Nephron (organoid): ENCODE data around the gene PSMA1.

Source experiments
- H3K27ac Mint-ChIP-seq, 3 experiments: 2 replicates each; pipeline ENCODE4 v1.8.0; 2020; ENCODE audit warnings: mixed read lengths in 3 of 3, mild to moderate bottlenecking in 2 of 3, moderate library complexity in 1 of 3
- H3K27me3 Mint-ChIP-seq: 2 replicates; pipeline ENCODE4 v1.8.0; 2021; ENCODE audit warnings: low read depth, mild to moderate bottlenecking, moderate library complexity, mixed read lengths
- H3K36me3 Mint-ChIP-seq: 2 replicates; pipeline ENCODE4 v1.8.0; 2020; ENCODE audit warnings: low read depth, mixed read lengths
- H3K4me1 Mint-ChIP-seq: 2 replicates; pipeline ENCODE4 v1.8.0; 2020; ENCODE audit warnings: mixed read lengths
- H3K4me3 Mint-ChIP-seq, 3 experiments: 2 replicates each; pipeline ENCODE4 v1.8.0; 2020; ENCODE audit warnings: mild to moderate bottlenecking in 3 of 3, mixed read lengths in 3 of 3, moderate library complexity in 2 of 3
- H3K9me3 Mint-ChIP-seq: 2 replicates; pipeline ENCODE4 v1.8.0; 2020; ENCODE audit warnings: mixed read lengths
- CTCF ChIP-seq, 3 experiments: fragments of 200-600 bp; sonication (generic); IDR thresholded peaks; one replicate each; pipeline ENCODE4 v1.5.0; 2021; ENCODE audit warnings: antibody characterized with exemption in 3 of 3; ENCODE audit not compliant: unreplicated experiment in 3 of 3

PSMA1 gene

GRCh38 chr11:14546672-14547071, 26.5 kb upstream of the PSMA1 start:
- H3K27me3 Mint-ChIP-seq, result no peaks in the 10 kb centered on the region
- no peak for TF ChIP-seq CTCF (IDR thresholded peaks at IDR 0.05; ENCODE audit: unreplicated experiment in 3 of 3)
- no peaks in the 10 kb centered on the region for H3K9me3 Mint-ChIP-seq
- peaks cover 6% of the 10 kb centered on the region for H3K4me1 Mint-ChIP-seq
- no peak overlapping the region for H3K4me3 Mint-ChIP-seq
- no peaks in the 10 kb centered on the region for H3K36me3 Mint-ChIP-seq
- H3K27ac Mint-ChIP-seq, result no peak overlapping the region

GRCh38 chr11:14544611-14545010, 24.4 kb upstream of the PSMA1 start:
- H3K36me3 Mint-ChIP-seq, result no peaks in the 10 kb centered on the region

GRCh38 chr11:14543260-14543659, 23.1 kb upstream of the PSMA1 start:
- H3K36me3 Mint-ChIP-seq, result no peaks in the 10 kb centered on the region
- H3K27ac Mint-ChIP-seq, result no peak overlapping the region
- H3K4me1 Mint-ChIP-seq, result peaks cover 23% of the 10 kb centered on the region
- TF ChIP-seq CTCF (IDR thresholded peaks at IDR 0.05; ENCODE audit: unreplicated experiment in 3 of 3), result no peak
- H3K27me3 Mint-ChIP-seq, result no peaks in the 10 kb centered on the region
- no peaks in the 10 kb centered on the region for H3K9me3 Mint-ChIP-seq
- H3K4me3 Mint-ChIP-seq, result no peak overlapping the region

More at GRCh38 chr11:14544611-14545010, 24.4 kb upstream of the PSMA1 start:
- peaks cover 23% of the 10 kb centered on the region for H3K4me1 Mint-ChIP-seq
- no peak overlapping the region for H3K27ac Mint-ChIP-seq
- H3K27me3 Mint-ChIP-seq, result no peaks in the 10 kb centered on the region
- TF ChIP-seq CTCF (IDR thresholded peaks at IDR 0.05; ENCODE audit: unreplicated experiment in 3 of 3), result no peak
- no peaks in the 10 kb centered on the region for H3K9me3 Mint-ChIP-seq
- H3K4me3 Mint-ChIP-seq, result no peak overlapping the region

- H3K4me1 Mint-ChIP-seq, result peaks cover 23% of the 10 kb centered on the region
- no peaks in the 10 kb centered on the region for H3K9me3 Mint-ChIP-seq
- no peak overlapping the region for H3K27ac Mint-ChIP-seq
- H3K4me3 Mint-ChIP-seq, result no peak overlapping the region
- H3K27me3 Mint-ChIP-seq, result no peaks in the 10 kb centered on the region
- no peaks in the 10 kb centered on the region for H3K36me3 Mint-ChIP-seq
- TF ChIP-seq CTCF (IDR thresholded peaks at IDR 0.05; ENCODE audit: unreplicated experiment in 3 of 3), result no peak
Observed at GRCh38 chr11:14542324-14542723, 22.1 kb upstream of the PSMA1 start.

- Mint-ChIP-seq H3K27ac (peak overlapping the region; percentile 19 to 50 (median 25)), H3K36me3 (no peaks in the 10 kb centered on the region), H3K9me3 (no peaks in the 10 kb centered on the region), H3K27me3 (no peaks in the 10 kb centered on the region), H3K4me1 (peaks cover 23% of the 10 kb centered on the region), H3K4me3 (no peak overlapping the region)
- TF ChIP-seq CTCF (IDR thresholded peaks at IDR 0.05; ENCODE audit: unreplicated experiment in 3 of 3), result no peak
Observed at GRCh38 chr11:14541192-14541947, 21.2 kb upstream of the PSMA1 start.

- H3K4me1 Mint-ChIP-seq, result peaks cover 23% of the 10 kb centered on the region
- TF ChIP-seq CTCF (IDR thresholded peaks at IDR 0.05; ENCODE audit: unreplicated experiment in 3 of 3), result no peak
- H3K27ac Mint-ChIP-seq, result peak overlapping the region in 2 of 3 experiments; percentile 45 to 50
- no peaks in the 10 kb centered on the region for H3K27me3 Mint-ChIP-seq
- no peaks in the 10 kb centered on the region for H3K9me3 Mint-ChIP-seq
- H3K36me3 Mint-ChIP-seq, result no peaks in the 10 kb centered on the region
- H3K4me3 Mint-ChIP-seq, result no peak overlapping the region
Observed at GRCh38 chr11:14539982-14540421, 19.8 kb upstream of the PSMA1 start.
